Mucosa of rectum (tissue), 2 donors: Measurements from ENCODE around the gene DMWD.
A peak's percentile ranks its signal among the peaks of the same experiment; 100 is the strongest.

Experiments used
- H3K27ac ChIP-seq, 2 donors: one replicate each; pipeline ENCODE4 v1.7.0; 2013; ENCODE audit warnings: inconsistent platforms in 2 of 2, low read depth in 2 of 2, low read length in 2 of 2
- H3K27me3 ChIP-seq, 2 donors: one replicate each; pipeline ENCODE4 v1.7.0; 2013; ENCODE audit warnings: low read length in 2 of 2; ENCODE audit not compliant: control insufficient read depth in 2 of 2, insufficient read depth in 2 of 2
- H3K36me3 ChIP-seq, 2 donors: one replicate each; pipeline ENCODE4 v1.7.0; 2013; ENCODE audit warnings: low read length in 2 of 2; ENCODE audit not compliant: control insufficient read depth in 2 of 2, insufficient read depth in 2 of 2
- H3K4me1 ChIP-seq, 2 donors: one replicate each; pipeline ENCODE4 v1.7.0; 2013; ENCODE audit warnings: low read length in 2 of 2, mild to moderate bottlenecking in 1 of 2; ENCODE audit not compliant: control insufficient read depth in 2 of 2, insufficient read depth in 2 of 2
- H3K4me3 ChIP-seq, 2 donors: one replicate each; pipeline ENCODE4 v1.7.0; 2013; ENCODE audit warnings: low read length in 2 of 2
- H3K9ac ChIP-seq, 2 donors: one replicate each; pipeline ENCODE4 v1.7.0; 2013; ENCODE audit warnings: low read length in 2 of 2, low read depth in 1 of 2, mild to moderate bottlenecking in 1 of 2
- H3K9me3 ChIP-seq, 2 donors: one replicate each; pipeline ENCODE4 v1.7.0; 2013; ENCODE audit warnings: low read length in 2 of 2; ENCODE audit not compliant: control insufficient read depth in 2 of 2
- donor health status: healthy.
- donor health status: Normal muscosa, but diverticular disease.

DMWD gene

GRCh38 chr19:45792470-45793177 lies at the start of gene DMWD:
Gene DMWD, minus strand, starts transcription at chr19:45792845. Its CDS starts 89 bp downstream, at chr19:45792756.
- H3K9ac ChIP-seq, result peak within 1 kb of the TSS; percentile 65 to 75
- peak within 1 kb of the TSS in 1 of 2 donors; percentile 0 for H3K27ac ChIP-seq
- H3K27me3 ChIP-seq, result no peaks in the 10 kb centered on the region
- peak within 1 kb of the TSS; percentile 76 to 83 for H3K4me3 ChIP-seq
- H3K9me3 ChIP-seq, result no peaks in the 10 kb centered on the region
- H3K4me1 ChIP-seq, result peaks cover 19 to 22% of the 10 kb centered on the region in 2 donors
- peaks cover 7 to 16% of the 10 kb centered on the region in 2 donors for H3K36me3 ChIP-seq

GRCh38 chr19:45842198-45842597 lies 49.6 kb upstream of the DMWD start:
- Histone ChIP-seq H3K4me1 (no peaks in the 10 kb centered on the region), H3K4me3 (no peak overlapping the region), H3K27me3 (no peaks in the 10 kb centered on the region), H3K9ac (no peak overlapping the region), H3K36me3 (peaks cover 42 to 67% of the 10 kb centered on the region in 2 donors), H3K27ac (no peak overlapping the region), H3K9me3 (no peaks in the 10 kb centered on the region)

GRCh38 chr19:45834970-45835369 lies 42.3 kb upstream of the DMWD start:
- no peak overlapping the region for H3K27ac ChIP-seq
- H3K36me3 ChIP-seq, result peaks cover 48 to 76% of the 10 kb centered on the region in 2 donors
- H3K27me3 ChIP-seq, result no peaks in the 10 kb centered on the region
- H3K9ac ChIP-seq, result no peak overlapping the region
- H3K4me1 ChIP-seq, result no peaks in the 10 kb centered on the region
- H3K4me3 ChIP-seq, result no peak overlapping the region
- H3K9me3 ChIP-seq, result no peaks in the 10 kb centered on the region

GRCh38 chr19:45828945-45829344 lies 36.3 kb upstream of the DMWD start:
- H3K4me3 ChIP-seq, result no peak overlapping the region
- no peak overlapping the region for H3K9ac ChIP-seq
- H3K4me1 ChIP-seq, result no peaks in the 10 kb centered on the region
- H3K9me3 ChIP-seq, result no peaks in the 10 kb centered on the region
- H3K27me3 ChIP-seq, result no peaks in the 10 kb centered on the region
- no peak overlapping the region for H3K27ac ChIP-seq
- H3K36me3 ChIP-seq, result peaks cover 67 to 80% of the 10 kb centered on the region in 2 donors

- Histone ChIP-seq H3K27ac (no peak overlapping the region), H3K4me3 (no peak overlapping the region), H3K4me1 (no peaks in the 10 kb centered on the region), H3K9me3 (no peaks in the 10 kb centered on the region), H3K27me3 (no peaks in the 10 kb centered on the region), H3K9ac (no peak overlapping the region), H3K36me3 (peaks cover 67 to 80% of the 10 kb centered on the region in 2 donors)
These were observed 35.9 kb upstream of the DMWD start for GRCh38 chr19:45828523-45828922.

- Histone ChIP-seq H3K4me3 (no peak overlapping the region), H3K9me3 (no peaks in the 10 kb centered on the region), H3K27ac (no peak overlapping the region), H3K36me3 (peaks cover 76 to 85% of the 10 kb centered on the region in 2 donors), H3K27me3 (no peaks in the 10 kb centered on the region), H3K9ac (no peak overlapping the region), H3K4me1 (no peaks in the 10 kb centered on the region)
These were observed 34.9 kb upstream of the DMWD start for GRCh38 chr19:45827459-45828093.

GRCh38 chr19:45826934-45827333 lies 34.3 kb upstream of the DMWD start:
- Histone ChIP-seq H3K27ac (no peak overlapping the region), H3K27me3 (no peaks in the 10 kb centered on the region), H3K4me1 (no peaks in the 10 kb centered on the region), H3K9me3 (no peaks in the 10 kb centered on the region), H3K9ac (no peak overlapping the region), H3K4me3 (no peak overlapping the region), H3K36me3 (peaks cover 71 to 81% of the 10 kb centered on the region in 2 donors)

- Histone ChIP-seq H3K36me3 (peaks cover 66 to 80% of the 10 kb centered on the region in 2 donors), H3K4me1 (no peaks in the 10 kb centered on the region), H3K9me3 (no peaks in the 10 kb centered on the region), H3K9ac (no peak overlapping the region), H3K27me3 (no peaks in the 10 kb centered on the region), H3K4me3 (no peak overlapping the region), H3K27ac (no peak overlapping the region)
These were observed 33.6 kb upstream of the DMWD start for GRCh38 chr19:45825917-45826893.

- Histone ChIP-seq H3K27ac (no peak overlapping the region), H3K27me3 (no peaks in the 10 kb centered on the region), H3K36me3 (peaks cover 64 to 79% of the 10 kb centered on the region in 2 donors), H3K9ac (no peak overlapping the region), H3K4me1 (no peaks in the 10 kb centered on the region), H3K9me3 (no peaks in the 10 kb centered on the region), H3K4me3 (no peak overlapping the region)
These were observed 32.6 kb upstream of the DMWD start for GRCh38 chr19:45825263-45825605.
